ENCODE measurements around the gene DBNDD1.

DNA sequence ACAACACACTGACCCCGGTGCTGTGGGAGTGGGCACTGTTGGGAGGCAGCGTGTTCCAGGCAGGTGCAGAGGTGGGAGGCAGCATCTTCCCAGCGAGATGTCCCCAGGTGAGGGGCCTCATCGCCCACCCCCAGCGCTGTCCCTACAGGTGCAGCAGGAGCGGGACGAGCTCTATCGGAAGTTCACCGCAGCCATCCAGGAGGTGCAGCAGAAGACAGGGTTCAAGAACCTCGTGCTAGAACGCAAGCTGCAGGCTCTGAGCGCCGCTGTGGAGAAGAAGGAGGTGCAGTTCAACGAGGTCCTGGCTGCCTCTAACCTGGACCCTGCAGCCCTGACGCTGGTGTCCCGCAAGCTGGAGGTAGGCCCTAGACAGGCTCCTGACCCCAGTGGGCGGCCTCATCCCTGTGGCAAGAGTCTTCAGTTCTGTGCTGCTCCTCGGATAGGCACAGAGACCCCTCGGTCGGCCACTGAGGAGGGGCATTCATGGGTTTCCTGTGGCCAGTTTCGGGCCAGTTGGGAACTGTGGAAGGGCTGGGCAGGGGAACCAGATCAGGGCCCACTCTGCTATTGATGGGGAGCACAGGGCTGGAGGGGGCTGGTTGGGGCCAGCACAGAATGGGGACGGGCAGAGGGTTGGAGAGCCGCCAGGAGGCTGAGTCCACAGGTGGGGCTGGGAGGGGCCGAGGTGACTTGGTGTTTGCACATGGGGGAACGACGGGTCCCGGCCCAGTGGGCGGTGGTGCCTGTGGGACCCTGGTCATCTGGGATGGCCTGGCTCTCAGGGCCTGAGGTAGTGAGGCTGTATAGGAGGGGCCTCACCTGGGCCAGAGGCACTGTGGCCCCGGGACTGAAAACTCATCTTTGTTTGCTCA, 21.1 kb upstream of the DBNDD1 start:
- TF ChIP-seq POLR2AphosphoS5 (IDR thresholded peaks at IDR 0.05; ENCODE audit: borderline replicate concordance, low read depth, low read length) (no peak), EZH2 (IDR thresholded peaks at IDR 0.05) (no peak), FOXP2 (optimal IDR thresholded peaks at IDR 0.05; ENCODE audit: control extremely low read depth, extremely low read length, insufficient read depth) (no peak)
